Measurements from ENCODE around the gene AGXT.
"Not testable (repeated sequence)": the region's sequence is repeated elsewhere in the genome, so short reads cannot be mapped to it uniquely, and the experiment has no call there.

AGXT gene

GRCh38 chr2:240840435-240841060 lies 28.1 kb upstream of the AGXT start:
- DNase-seq = peak; percentile 41

DNA sequence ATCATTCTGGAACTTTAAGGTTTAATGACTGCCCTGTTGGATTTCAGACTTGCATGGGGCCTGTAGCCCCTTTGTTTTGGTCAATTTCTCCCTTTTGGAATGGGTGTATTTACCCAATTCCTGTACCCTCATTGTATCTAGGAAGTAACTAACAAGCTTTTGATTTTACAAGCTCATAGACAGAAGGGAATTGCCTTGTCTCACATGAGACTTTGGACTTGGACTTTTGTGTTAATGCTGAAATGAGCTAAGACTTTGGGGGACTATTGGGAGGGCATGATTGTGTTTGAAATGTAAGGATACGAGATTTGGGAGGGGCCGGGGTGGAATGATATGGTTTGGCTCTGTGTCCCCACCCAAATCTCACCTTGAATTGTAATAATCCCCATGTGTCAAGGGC lies 22.3 kb upstream of the AGXT start:
- not testable (repeated sequence) for DNase-seq

DNA sequence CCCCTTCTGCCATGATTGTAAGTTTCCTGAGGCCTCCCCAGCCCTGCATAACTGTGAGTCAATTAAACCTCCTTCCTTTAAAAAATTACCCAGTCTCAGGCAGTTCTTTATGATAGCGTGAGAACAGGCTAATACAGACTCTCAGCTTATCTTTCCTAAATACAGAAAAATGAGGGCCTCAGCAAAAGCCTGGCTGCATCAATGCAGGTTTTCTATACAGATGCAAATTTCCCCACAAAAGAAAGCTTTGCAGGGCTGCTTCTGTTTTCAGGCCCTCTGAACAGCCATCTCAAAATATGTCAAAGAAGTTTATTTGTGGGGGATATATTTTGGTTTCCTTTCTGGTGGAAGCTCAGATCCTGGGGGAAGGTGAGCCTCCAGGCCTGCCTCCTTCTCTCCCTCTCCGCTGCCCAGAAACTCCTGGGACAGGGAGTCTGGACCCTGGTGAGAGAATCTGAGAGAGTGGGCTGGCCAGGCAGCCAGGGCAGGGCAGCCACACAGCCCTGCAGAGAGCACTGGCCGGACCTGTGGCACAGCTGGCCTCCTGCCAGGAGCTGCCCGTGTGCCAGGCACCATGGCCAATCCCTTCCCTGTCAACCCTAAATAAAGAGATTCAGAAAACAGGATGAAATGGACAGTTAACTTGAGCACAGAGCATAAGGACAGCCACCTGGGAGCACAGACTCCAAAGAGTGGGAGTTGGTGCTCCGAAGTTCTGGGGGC lies 21.6 kb upstream of the AGXT start:
- no peak for DNase-seq

DNA sequence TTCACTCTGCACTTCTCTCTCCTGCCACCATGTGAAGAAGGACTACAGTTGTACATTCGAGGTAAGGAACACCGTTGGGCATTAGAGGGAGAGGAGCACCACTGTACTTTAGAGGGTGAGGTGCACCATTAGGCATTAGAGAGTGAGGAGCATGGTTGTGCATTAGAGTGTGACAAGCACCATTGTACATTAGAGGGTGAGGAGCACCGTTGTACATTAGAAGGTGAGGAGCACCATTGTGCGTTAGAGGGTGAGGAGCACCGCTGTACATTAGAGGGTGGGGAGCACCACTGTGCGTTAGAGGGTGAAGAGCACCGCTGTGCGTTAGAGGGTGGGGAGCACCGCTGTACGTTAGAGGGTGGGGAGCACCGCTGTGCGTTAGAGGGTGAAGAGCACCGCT lies 20.8 kb upstream of the AGXT start:
- DNase-seq = no peak

GRCh38 chr2:240848900-240849680 lies 19.5 kb upstream of the AGXT start:
- no peak for DNase-seq

DNA sequence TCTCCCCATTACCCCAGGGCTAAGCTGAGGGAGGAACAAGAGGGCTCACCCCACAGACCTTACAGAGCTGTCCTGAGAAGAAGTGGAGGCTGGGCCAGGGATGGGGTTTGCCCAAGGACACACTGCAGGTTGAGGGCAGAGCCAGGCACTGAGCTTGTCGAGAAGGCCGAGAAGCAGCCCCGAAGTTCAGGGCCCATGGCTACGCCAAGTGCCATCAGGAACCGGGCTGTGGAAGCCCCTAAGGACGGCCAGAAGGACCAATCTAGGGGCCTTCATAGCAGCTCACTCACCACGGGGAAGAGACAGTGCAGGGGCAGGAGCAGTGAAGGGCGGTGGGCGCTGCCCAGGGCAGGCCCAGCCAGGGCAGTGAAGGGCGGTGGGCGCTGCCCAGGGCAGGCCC lies 18.6 kb upstream of the AGXT start:
- DNase-seq = no peak

GRCh38 chr2:240850756-240851077 lies 17.9 kb upstream of the AGXT start:
- no peak for DNase-seq

GRCh38 chr2:240851078-240851991 lies 17.3 kb upstream of the AGXT start:
- DNase-seq = peak; percentile 86

DNA sequence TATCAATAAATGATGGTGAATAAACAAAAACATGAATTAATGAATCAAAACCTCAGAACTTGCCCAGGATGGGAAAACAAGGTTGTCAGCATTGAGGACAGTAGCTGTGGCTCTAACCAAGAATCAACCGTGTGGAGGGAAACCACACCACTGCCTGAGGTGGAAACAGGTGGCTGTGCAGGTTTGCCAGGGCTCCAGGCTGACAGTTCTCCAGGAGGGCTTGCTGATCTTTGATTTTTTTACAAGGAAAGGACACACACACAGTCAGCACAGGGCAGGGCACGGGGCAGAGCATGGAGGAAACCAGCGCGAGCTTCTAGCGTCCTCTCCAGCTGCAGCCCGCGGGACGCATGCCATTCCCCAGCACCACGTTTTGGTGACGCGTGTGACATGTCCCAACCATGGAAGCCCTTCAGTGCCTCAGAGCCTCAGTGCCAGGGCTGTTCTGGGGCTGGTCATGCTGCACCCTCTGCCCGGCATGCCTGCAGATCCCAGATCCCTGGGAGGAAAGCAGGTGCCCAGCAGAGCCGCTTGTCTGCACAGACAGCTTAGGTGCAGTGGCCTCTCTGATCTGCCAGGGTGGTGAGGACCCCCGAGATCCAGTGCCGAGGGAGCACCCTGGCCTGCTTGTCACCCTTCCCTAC lies 15.8 kb upstream of the AGXT start:
- no peak for DNase-seq

- DNase-seq = no peak
Observed at GRCh38 chr2:240855670-240856069, 13.0 kb upstream of the AGXT start.

- no peak for DNase-seq
Observed at GRCh38 chr2:240856151-240856980, 12.3 kb upstream of the AGXT start.

GRCh38 chr2:240857039-240858008 lies 11.3 kb upstream of the AGXT start:
- DNase-seq = no peak

GRCh38 chr2:240858321-240858720 lies 10.3 kb upstream of the AGXT start:
- no peak for DNase-seq

GRCh38 chr2:240858871-240859270 lies 9.8 kb upstream of the AGXT start:
- DNase-seq = no peak

DNA sequence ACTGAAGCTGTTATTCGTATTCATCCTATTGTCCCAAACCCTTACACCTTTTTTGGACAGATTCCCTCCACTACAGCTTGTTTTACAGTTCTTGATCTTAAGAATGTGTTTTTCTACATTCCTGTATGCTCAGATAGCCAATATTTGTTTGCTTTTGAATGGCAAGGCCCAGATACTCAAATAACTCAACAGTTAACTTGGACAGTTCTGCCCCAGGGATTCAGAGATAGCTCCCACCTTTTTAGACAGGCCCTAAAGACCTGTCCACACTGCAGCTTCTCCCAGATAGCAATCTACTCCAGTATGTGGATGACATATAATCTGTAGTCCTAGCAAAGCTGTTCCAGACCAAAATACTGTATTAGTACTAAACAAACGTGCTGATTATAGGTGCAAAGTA lies 7.1 kb upstream of the AGXT start:
- DNase-seq = no peak

GRCh38 chr2:240864475-240864874 lies 4.1 kb upstream of the AGXT start:
- no peak for DNase-seq

DNA sequence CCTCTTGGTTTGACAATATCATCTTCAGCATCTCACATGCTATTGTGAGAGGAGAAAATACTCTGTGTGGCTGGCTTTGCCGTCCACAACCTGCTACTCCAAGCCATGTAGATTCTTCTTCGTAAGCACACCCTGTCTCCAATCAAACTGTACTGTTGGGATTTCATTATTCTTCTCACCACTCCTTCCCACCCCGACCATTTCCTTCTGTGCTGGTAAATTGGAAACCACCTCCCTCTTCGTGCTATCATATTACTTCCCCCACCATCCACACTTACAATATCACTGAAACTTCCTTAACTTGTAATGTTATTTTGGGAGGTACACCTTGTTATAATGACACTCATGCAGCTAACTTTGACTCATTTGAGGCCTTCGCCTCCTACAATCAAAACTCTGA lies 3.2 kb upstream of the AGXT start:
- no peak for DNase-seq

DNA sequence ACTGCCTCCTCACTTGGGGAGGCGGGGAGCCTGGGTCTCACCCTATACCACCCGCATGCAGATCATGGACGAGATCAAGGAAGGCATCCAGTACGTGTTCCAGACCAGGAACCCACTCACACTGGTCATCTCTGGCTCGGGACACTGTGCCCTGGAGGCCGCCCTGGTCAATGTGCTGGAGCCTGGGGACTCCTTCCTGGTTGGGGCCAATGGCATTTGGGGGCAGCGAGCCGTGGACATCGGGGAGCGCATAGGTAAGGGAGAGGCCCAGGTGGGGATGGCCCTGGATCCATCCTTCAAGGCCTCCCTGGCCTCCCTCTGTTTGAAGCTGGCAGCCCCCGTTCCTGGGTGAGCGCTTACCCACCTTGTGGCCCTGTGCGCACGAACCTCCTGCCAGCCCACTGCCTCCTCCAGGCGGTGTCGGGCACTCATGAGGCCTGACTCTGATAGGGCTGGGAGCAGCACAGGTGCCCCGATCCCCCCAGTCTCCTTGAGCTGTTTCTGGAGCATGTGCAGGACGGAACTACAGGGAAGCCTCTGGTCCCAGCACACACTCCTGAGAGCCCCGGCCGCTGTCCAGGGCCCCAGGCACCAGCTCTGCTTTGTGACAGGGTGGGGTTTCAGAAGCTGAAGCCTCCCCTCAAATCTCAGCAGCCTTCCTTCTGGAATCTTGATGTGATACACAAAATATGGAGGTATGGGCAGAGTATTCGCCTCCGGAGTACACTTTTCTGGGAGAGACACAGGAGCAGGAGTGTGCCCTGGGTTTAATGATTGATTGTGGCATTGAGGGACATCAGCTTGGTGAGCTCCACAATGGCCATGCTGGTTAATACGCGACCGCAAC lies 708 bp downstream of the AGXT start:
- DNase-seq = no peak

All from suppressor macrophage treated with lipopolysaccharide for 4 hours (primary cell).